Measurements from ENCODE around the gene PCDHGA1.

DNA sequence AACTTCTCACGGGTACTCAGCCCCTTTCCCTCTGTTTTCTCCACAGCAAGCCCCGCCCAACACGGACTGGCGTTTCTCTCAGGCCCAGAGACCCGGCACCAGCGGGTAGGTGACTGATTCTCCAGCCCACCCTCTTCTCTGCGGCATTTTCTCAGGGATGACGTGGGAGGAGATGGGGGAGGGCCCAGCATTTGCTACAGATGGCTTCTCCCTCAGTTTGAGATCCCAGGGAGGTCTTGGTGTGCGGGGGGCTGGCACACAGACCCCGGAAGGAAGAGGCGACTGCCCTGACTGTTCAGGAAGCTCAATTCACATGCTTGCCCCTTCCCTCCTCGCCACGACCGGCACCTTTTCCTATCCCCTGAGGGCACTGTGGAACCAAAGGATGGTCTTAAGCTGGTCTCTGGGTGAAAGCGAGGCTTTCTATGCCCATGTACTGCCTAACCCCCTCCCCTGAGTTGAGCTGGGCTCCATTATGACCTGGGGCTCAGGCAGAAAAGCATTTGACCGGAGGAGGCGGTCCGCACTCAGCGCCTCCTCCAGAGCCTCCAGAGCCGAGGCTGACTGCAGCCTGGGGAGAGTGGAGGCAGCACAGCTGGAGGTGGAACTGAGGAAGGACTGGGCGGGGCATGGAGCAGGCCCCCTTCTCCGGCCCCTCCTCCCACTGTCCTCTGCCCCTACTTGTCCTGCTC, 164.6 kb downstream of the PCDHGA1 start:
- TF ChIP-seq CTCF (IDR thresholded peaks at IDR 0.05 in 4 of 5, conservative IDR thresholded peaks at IDR 0.05 in 1 of 5) (no peak), POLR2A (IDR thresholded peaks at IDR 0.05) (no peak)
